HCT116 (cell line): ENCODE results near the gene NOLC1. TPM values are rescaled to one million over a fixed set of nuclear protein-coding genes. Genes with fewer than 3 reads are reported as not detected.

Experiments
- ATAC-seq: fragments of 200-7000 bp; cut with Tn5 transposase; 2 replicates; pipeline ENCODE4 v1.9.1; 2020; ENCODE audit warnings: mild to moderate bottlenecking, moderate library complexity
- BruUV-seq: library from RNA; stranded (reverse); fragments of 400-500 nt; replicated peaks from 2 replicates; lab custom pipeline; 2021; lab: Mats Ljungman, UMichigan
- CTCF ChIA-PET: fragments of 300-600 bp; sonication (Branson Sonifier 250); formaldehyde crosslinking; loops from one replicate; lab custom pipeline; 2021; ENCODE audit warnings: antibody characterized with exemption; lab: Charles Lee
- POLR2A ChIA-PET: fragments of 300-600, 350-600 bp; sonication (Branson Sonifier 250); formaldehyde crosslinking; loops from one replicate; lab custom pipeline; 2021; ENCODE audit warnings: antibody characterized with exemption; lab: Charles Lee
- RAD21 ChIA-PET, 2 experiments: fragments of 300-600 bp; sonication (Branson Sonifier 250); formaldehyde crosslinking; loops; one replicate each; lab custom pipeline; 2023; ENCODE audit warnings: low total read pairs in 2 of 2; ENCODE audit not compliant: uncharacterized antibody in 2 of 2, unreplicated experiment in 2 of 2, low non-redundant PET in 1 of 2; lab: Charles Lee
- DNase-seq: peaks from one replicate; pipeline ENCODE4 v3.0.0-alpha.2; 2010; ENCODE audit warnings: low read depth, low spot score
- H2AFZ ChIP-seq: fragments of 200-600 bp; shearing (Covaris generic), sonication (generic); 2 replicates; pipeline ENCODE4 v1.6.1; 2017; ENCODE audit warnings: low read depth, mixed run types, mixed read lengths, antibody characterized with exemption, low read length; ENCODE audit not compliant: poor library complexity, severe bottlenecking
- H3K27ac ChIP-seq: 2 replicates; pipeline ENCODE4 v1.5.1; 2012; ENCODE audit warnings: low read depth, low read length
- H3K27me3 ChIP-seq: fragments of 200-600 bp; sonication (generic); 2 replicates; pipeline ENCODE4 v1.6.1; 2016; ENCODE audit warnings: mixed run types, low read length, mixed read lengths; ENCODE audit not compliant: insufficient read depth
- H3K36me3 ChIP-seq, 2 experiments: fragments of 200-500 bp in 1 of 2; fragments of 200-600 bp in 1 of 2; sonication (Bioruptor generic) in 1 of 2; sonication (generic) in 1 of 2; 2 replicates each; pipeline versions ENCODE4 v1.5.1 to v1.6.1; 2014 to 2016; ENCODE audit warnings: low read length in 2 of 2, inconsistent platforms in 1 of 2, mixed read lengths in 1 of 2, mixed run types in 1 of 2; ENCODE audit not compliant: insufficient read depth in 2 of 2, control insufficient read depth in 1 of 2
- H3K4me1 ChIP-seq, 2 experiments: fragments of 200-600 bp in 1 of 2; sonication (generic) in 1 of 2; 2 replicates each; pipeline versions ENCODE4 v1.5.1 to v1.6.1; 2012 to 2017; ENCODE audit warnings: low read length in 2 of 2, inconsistent platforms in 1 of 2, mild to moderate bottlenecking in 1 of 2, mixed read lengths in 1 of 2, mixed run types in 1 of 2, moderate library complexity in 1 of 2; ENCODE audit not compliant: insufficient read depth in 2 of 2, control insufficient read depth in 1 of 2
- H3K4me2 ChIP-seq: fragments of 200-600 bp; sonication (generic); 2 replicates; pipeline ENCODE4 v1.6.1; 2017; ENCODE audit warnings: mixed run types, low read length, mixed read lengths
- H3K4me3 ChIP-seq, 2 experiments: fragments of 200-600 bp in 1 of 2; sonication (generic) in 1 of 2; replicated peaks in 1 of 2; 2 replicates each; pipeline ENCODE4 v1.5.1; 2011 to 2016; ENCODE audit warnings: low read length in 2 of 2, control low read depth in 1 of 2, low read depth in 1 of 2, mild to moderate bottlenecking in 1 of 2, mixed read lengths in 1 of 2, mixed run types in 1 of 2
- H3K79me2 ChIP-seq: fragments of 200-600 bp; sonication (generic); 2 replicates; pipeline ENCODE4 v1.6.1; 2017; ENCODE audit warnings: mild to moderate bottlenecking, mixed run types, low read length, moderate library complexity, mixed read lengths; ENCODE audit not compliant: insufficient read depth
- H3K9ac ChIP-seq: fragments of 200-600 bp; sonication (generic); 2 replicates; pipeline ENCODE4 v1.6.1; 2016; ENCODE audit warnings: low read length, mixed read lengths
- H3K9me2 ChIP-seq: fragments of 200-600 bp; sonication (generic), shearing (Covaris generic); 2 replicates; pipeline ENCODE4 v1.6.1; 2017; ENCODE audit warnings: mixed run types, mild to moderate bottlenecking, moderate library complexity; ENCODE audit not compliant: insufficient read depth
- H3K9me3 ChIP-seq, 2 experiments: fragments of 200-500 bp in 1 of 2; fragments of 200-600 bp in 1 of 2; sonication (Bioruptor generic) in 1 of 2; sonication (generic) in 1 of 2; 2 replicates each; pipeline ENCODE4 v1.6.1; 2014 to 2017; ENCODE audit warnings: low read length in 2 of 2, mixed read lengths in 2 of 2, inconsistent platforms in 1 of 2, low read depth in 1 of 2, mild to moderate bottlenecking in 1 of 2, mixed run types in 1 of 2, moderate library complexity in 1 of 2; ENCODE audit not compliant: control insufficient read depth in 1 of 2, insufficient read depth in 1 of 2
- H4K20me1 ChIP-seq: fragments of 200-600 bp; sonication (generic), shearing (Covaris generic); 2 replicates; pipeline ENCODE4 v1.6.1; 2017; ENCODE audit warnings: mixed run types, mild to moderate bottlenecking, moderate library complexity; ENCODE audit not compliant: insufficient read depth
- POLR2A ChIP-seq: IDR thresholded peaks from 2 replicates; pipeline ENCODE4 v1.7.0; 2011; ENCODE audit warnings: borderline replicate concordance; ENCODE audit not compliant: insufficient read depth, insufficient read length; ENCODE audit errors: extremely low read depth
- REST ChIP-seq: IDR thresholded peaks from 2 replicates; pipeline ENCODE4 v1.6.1; 2012; ENCODE audit warnings: low read depth
- SRF ChIP-seq: IDR thresholded peaks from 2 replicates; pipeline ENCODE4 v1.6.1; 2012; ENCODE audit warnings: low read depth
- ZBTB33 ChIP-seq: IDR thresholded peaks from 2 replicates; pipeline ENCODE4 v1.6.1; 2011; ENCODE audit warnings: mild to moderate bottlenecking, low read length, moderate library complexity; ENCODE audit not compliant: insufficient replicate concordance; ENCODE audit errors: extremely low read depth
- ZNF274 ChIP-seq: fragments of 200-500 bp; sonication (Bioruptor generic); IDR thresholded peaks from 2 replicates; pipeline ENCODE4 v1.6.1; 2014; ENCODE audit warnings: mild to moderate bottlenecking, low read depth, low read length, inconsistent platforms
- intact Hi-C: fragments of 100-400 bp; cut with micrococcal nuclease; formaldehyde crosslinking; loops from 2 replicates; pipeline ENCODE4 v1.10.0; 2022
- total RNA-seq: library from RNA; stranded (reverse); gene quantifications from one replicate; pipeline ENCODE4 v1.2.1, GENCODE V29; 2021; ENCODE audit not compliant: unreplicated experiment

The NOLC1 gene
- total RNA-seq, 1 experiment from 2014 or later: 231 TPM

GRCh38 chr10:102148275-102148674 lies 3.9 kb upstream of the NOLC1 start:
- peaks cover 19 to 44% of the 10 kb centered on the region in 2 experiments for H3K4me1 ChIP-seq
- RAD21 ChIA-PET: no interaction called here
- H3K27me3 ChIP-seq: no peaks in the 10 kb centered on the region
- no peak overlapping the region for H3K4me3 ChIP-seq
- no peak overlapping the region for H3K4me2 ChIP-seq
- intact Hi-C loops: no loop called here
- BruUV-seq: no TSS peak
- POLR2A ChIA-PET: no interaction called here
- no peak for TF ChIP-seq POLR2A
- no peak for TF ChIP-seq ZBTB33
- TF ChIP-seq ZNF274: no peak
- TF ChIP-seq SRF: no peak
- no peak for TF ChIP-seq REST
- H3K36me3 ChIP-seq: peaks cover 38 to 67% of the 10 kb centered on the region in 2 experiments; a peak in 3 of 4 replicates
- H2AFZ ChIP-seq: no peak overlapping the region
- no peak for DNase-seq
- H3K9me3 ChIP-seq: no peaks in the 10 kb centered on the region
- ATAC-seq: no peak
- peaks cover 73% of the 10 kb centered on the region for H3K79me2 ChIP-seq
- CTCF ChIA-PET: interaction anchor here (2.7 kb wide), 1 partner anchor 21 kb away, joined by 7 read pairs; no protein-coding TSS in a partner anchor
- peaks cover 25% of the 10 kb centered on the region; the same call in 1 of the 2 replicates for H4K20me1 ChIP-seq
- H3K9ac ChIP-seq: no peak overlapping the region
- no peak overlapping the region for H3K27ac ChIP-seq
- no peaks in the 10 kb centered on the region for H3K9me2 ChIP-seq
